ENCODE results near the gene CPN2. TPM values are rescaled to one million over a fixed set of nuclear protein-coding genes. Genes with fewer than 3 reads are reported as not detected.

CPN2 gene
- total RNA-seq, 4 donors from 2014 or later = not detected

DNA sequence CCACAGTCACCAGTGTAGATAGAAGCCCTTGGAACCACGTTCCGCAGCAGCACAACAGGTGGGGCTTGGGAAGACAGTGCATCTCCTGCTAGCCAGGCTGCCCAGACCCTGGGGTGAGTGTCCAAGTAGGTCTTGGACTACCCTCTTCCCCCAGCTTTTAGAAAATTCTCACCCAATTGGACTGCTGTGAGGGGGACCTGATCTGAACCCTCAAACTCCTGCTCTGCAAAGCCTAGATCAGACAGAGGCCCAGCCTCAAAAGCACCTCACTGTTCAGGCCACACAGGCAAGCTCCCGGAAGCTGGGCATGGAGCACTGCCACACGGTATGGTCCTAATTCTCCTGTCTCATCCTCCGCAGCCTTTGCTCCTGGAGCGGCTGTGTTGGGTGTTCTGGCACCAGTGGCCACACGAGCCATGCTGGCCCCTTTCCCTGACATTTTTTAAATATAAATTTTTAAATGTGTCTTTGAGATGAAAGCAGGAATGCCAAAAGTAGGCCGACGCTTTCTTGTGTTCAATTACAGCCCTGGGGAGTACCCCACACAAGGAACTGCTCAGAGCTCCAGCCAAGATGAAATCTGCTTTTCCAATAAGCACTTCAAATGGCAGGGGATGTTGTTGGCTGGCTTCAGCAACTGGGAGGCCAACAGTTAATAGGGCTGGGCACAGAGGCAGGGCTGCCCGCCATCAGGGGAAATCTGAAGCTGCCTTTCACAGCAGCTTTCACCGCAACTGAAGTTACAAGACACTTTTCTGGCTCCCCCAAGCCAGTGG, 40.9 kb downstream of the CPN2 start:
- DNase-seq (ENCODE audit: extremely low spot score) = no peak
- Histone ChIP-seq H3K27ac (replicated peaks in 1 of 4) (peak overlapping the region in 1 of 4 donors; percentile 51), H3K4me1 (peaks cover 21 to 56% (median 47%) of the 10 kb centered on the region in 4 donors)

GRCh38 chr3:194308601-194309449, 42.3 kb downstream of the CPN2 start:
- WGBS = 84% methylated on average over 8 of the region's 8 CpGs
- intact Hi-C loops (cut with DNase I) = no loop called here
- Histone ChIP-seq H3K27me3 (no peaks in the 10 kb centered on the region), H3K4me1 (peaks cover 13 to 42% (median 32%) of the 10 kb centered on the region in 4 donors), H3K4me3 (no peak overlapping the region), H3K9me3 (no peaks in the 10 kb centered on the region), H3K27ac (replicated peaks in 1 of 4) (no peak overlapping the region), H3K36me3 (no peaks in the 10 kb centered on the region)
- no peak for DNase-seq (ENCODE audit: extremely low spot score)
- TF ChIP-seq CTCF (IDR thresholded peaks at IDR 0.05) (no peak), POLR2A (IDR thresholded peaks at IDR 0.05; ENCODE audit: low read depth) (no peak), POLR2AphosphoS5 (IDR thresholded peaks at IDR 0.05) (no peak), EP300 (IDR thresholded peaks at IDR 0.05) (no peak)

More for the DNA sequence above, 40.9 kb downstream of the CPN2 start:
- 80% methylated on average over 11 of the region's 11 CpGs for WGBS
- intact Hi-C loops (cut with DNase I) = loop anchor here (5.0 to 10.0 kb wide), 4 partner anchors 43 to 645 kb away; no protein-coding TSS in a partner anchor
- Histone ChIP-seq H3K27me3 (no peaks in the 10 kb centered on the region), H3K4me3 (no peak overlapping the region), H3K9me3 (no peaks in the 10 kb centered on the region), H3K36me3 (no peaks in the 10 kb centered on the region)
- TF ChIP-seq EP300 (IDR thresholded peaks at IDR 0.05) (no peak), POLR2AphosphoS5 (IDR thresholded peaks at IDR 0.05) (no peak), CTCF (IDR thresholded peaks at IDR 0.05) (no peak), POLR2A (IDR thresholded peaks at IDR 0.05; ENCODE audit: low read depth) (no peak)

- intact Hi-C loops (cut with DNase I) = no loop called here
- Histone ChIP-seq H3K27me3 (no peaks in the 10 kb centered on the region), H3K4me3 (no peak overlapping the region), H3K27ac (replicated peaks in 1 of 4) (no peak overlapping the region), H3K4me1 (peaks cover 6 to 32% (median 23%) of the 10 kb centered on the region in 4 donors), H3K9me3 (no peaks in the 10 kb centered on the region), H3K36me3 (no peaks in the 10 kb centered on the region)
- 81% methylated on average over 2 of the region's 8 CpGs for WGBS
- DNase-seq (ENCODE audit: extremely low spot score) = no peak
- no peak for TF ChIP-seq POLR2A (IDR thresholded peaks at IDR 0.05; ENCODE audit: low read depth)
- TF ChIP-seq POLR2AphosphoS5 (IDR thresholded peaks at IDR 0.05) = no peak
- TF ChIP-seq CTCF (IDR thresholded peaks at IDR 0.05) = no peak
- no peak for TF ChIP-seq EP300 (IDR thresholded peaks at IDR 0.05)
Measured at GRCh38 chr3:194307849-194308248, 43.3 kb downstream of the CPN2 start.

DNA sequence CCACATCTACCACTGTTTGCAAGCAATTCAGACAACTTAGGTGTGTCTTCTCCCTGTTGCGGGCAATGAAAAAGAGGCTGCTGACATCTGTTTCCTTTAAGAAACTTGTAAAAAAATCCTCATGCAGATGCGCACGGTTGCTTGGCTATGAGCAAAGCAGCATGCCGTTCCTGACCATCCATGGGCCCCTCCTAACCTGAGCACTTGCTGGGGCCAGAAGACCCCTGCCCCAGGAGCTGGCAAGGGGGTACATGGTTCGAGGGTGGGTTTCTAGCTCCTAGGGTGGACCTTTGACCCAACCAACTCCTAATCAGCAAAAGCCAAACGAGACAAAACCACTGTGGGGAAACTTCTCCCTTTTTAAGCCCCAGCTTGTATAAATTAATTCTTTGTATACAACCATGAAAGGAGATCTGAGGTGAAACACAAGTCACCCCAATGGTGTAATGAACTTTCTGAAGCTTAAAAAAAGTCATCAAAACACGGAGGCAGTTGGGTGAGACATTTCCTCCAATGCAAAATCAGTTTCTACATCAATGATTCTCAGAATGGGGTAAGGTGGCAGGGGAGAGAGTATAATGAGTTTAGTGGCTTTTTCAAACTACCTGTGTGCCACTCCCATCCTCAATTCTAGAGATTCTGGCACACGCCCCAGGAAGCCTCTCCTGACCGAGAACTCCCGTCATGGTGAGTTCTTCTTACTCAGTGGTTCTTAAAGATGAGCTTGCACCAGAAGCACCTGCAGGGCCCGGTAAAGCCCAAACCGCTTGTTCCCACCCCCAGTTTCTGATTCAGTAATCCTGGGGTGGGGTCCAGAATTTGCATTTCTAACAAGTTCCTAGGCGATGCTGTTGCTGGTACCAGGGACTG, 44.1 kb downstream of the CPN2 start:
- TF ChIP-seq POLR2A (IDR thresholded peaks at IDR 0.05; ENCODE audit: low read depth) (no peak), CTCF (IDR thresholded peaks at IDR 0.05) (no peak), EP300 (IDR thresholded peaks at IDR 0.05) (no peak), POLR2AphosphoS5 (IDR thresholded peaks at IDR 0.05) (no peak)
- Histone ChIP-seq H3K4me3 (no peak overlapping the region), H3K27me3 (no peaks in the 10 kb centered on the region), H3K27ac (replicated peaks in 1 of 4) (no peak overlapping the region), H3K36me3 (no peaks in the 10 kb centered on the region), H3K9me3 (no peaks in the 10 kb centered on the region), H3K4me1 (peaks cover 0 to 23% (median 14%) of the 10 kb centered on the region in 4 donors)
- WGBS = 87% methylated on average over 13 of the region's 13 CpGs
- intact Hi-C loops (cut with DNase I) = no loop called here
- DNase-seq (ENCODE audit: extremely low spot score) = no peak

Measured in esophagus muscularis mucosa (tissue), 4 donors.